CD4-positive, alpha-beta T cell treated with Interleukin-17A for 1 hour (primary cell): ENCODE data around the gene ZNF184.

Experiments
- DNase-seq: peaks from one replicate; pipeline ENCODE4 v3.0.0-alpha.2; 2020

ZNF184 gene

DNA sequence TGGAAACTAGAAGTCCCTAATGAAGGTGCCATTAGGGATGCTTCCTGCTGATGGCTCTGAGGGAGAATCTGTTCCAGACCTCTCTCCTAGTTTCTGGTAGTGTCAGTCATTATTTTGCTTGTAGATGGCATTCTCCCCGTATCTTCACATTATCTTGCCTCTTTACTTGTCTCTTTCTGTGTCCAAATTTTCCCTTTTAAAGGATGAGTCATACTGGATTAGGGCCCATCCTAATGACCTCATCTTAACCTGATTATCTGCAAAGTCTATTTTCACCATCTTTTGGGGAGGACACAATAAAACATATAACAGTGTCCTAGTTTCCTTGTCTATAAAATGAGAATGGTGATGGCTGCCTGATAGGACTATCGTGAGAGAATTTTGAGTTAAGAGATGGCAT, 57.0 kb downstream of the ZNF184 start:
- DNase-seq, result no peak

DNA sequence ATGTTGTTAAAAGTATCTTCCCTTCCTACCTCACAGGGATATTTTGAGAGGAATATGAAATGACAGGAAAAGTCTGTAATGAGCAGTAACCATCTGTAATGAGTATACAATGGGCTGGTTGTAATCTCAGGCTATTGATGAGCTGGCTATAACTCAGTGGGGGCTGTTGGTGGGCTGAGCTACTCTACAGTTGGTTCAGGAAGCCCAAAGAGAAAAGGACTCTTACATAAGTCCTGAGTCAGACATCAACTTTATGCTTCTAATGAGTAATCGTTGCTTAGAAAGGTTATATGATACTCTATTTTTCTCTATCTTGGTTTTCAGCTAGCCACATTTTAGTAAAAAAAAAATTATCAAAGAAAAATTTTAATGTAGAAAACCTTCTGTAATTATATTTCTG, 57.9 kb downstream of the ZNF184 start:
- DNase-seq, result no peak

DNA sequence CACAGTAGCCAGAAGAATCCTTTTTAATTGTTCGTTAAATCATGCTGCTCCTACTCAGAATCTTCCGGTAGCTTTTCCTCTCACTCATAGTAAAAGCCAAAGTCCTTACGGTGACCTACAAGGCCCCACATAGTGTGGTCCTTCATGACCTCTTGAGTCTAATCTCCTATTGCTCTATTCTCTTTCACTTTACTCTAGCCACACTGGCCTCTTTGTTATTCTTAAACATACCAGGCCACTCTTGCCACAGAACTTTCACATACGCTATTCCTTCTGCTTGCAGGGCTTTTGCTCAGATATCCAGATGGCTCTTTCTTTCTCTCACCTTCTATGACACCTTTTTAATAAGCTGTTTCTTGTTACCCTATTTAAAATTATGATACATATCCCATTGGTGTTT, 58.6 kb downstream of the ZNF184 start:
- no peak for DNase-seq

DNA sequence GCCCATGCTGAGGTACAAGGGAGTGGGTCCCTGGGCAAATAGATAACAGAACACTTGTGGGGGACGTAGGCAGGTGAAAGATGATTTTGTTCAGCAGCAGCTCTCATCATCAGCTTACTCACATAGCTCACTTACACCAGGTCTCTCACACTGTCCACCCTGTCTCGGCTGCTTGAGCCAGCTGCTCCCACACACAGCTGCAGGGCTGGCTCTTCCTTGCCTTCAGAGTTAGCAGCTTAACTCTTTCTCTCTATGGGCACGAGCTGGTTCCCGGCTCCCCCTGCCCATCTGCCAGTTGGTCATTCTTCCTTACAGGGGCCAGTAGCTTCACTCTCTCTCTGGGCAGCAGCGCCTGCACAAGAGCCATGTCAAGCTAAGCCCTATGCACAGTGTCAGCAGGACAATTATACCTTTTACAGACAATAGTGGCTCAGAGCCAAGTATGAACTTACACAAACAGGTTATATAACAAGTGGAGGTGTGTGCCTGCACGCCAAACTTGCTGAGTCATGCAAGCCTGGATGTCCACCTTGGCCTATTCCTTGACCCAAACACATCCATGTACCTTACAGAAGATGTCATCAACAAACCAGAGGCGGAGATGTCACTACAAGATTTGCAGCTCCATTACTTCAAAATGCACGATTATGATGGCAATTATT, 65.6 kb downstream of the ZNF184 start:
- no peak for DNase-seq

GRCh38 chr6:27406085-27406484, 66.8 kb downstream of the ZNF184 start:
- no peak for DNase-seq

DNA sequence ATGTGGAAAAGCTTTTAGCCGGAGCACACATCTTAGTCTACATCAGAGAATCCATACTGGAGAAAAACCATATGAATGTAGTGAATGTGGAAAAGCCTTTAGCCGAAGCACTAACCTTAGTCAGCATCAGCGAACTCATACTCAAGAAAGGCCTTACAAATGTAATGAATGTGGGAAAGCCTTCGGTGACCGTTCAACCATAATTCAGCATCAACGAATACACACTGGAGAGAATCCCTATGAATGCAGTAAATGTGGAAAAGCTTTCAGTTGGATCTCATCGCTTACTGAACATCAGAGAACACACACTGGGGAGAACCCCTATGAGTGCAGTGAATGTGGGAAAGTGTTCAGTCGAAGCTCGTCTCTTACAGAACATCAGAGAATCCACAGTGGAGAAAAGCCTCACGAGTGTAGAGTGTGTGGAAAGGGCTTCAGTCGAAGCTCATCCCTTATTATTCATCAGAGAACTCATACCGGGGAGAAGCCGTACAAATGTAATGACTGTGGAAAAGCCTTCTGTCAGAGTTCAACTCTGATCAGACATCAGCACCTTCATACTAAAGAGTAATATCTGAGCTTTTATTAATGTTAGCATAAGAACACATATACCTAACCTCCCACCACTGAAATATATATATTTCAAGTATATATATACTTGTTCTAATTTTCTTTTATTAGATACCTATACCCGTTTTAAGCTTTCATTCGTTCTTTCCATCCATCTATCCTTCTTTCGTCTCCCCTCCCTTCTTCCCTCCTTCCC, 71.8 kb downstream of the ZNF184 start:
- no peak for DNase-seq
